GM19193 (cell line): ENCODE data around the gene P2RY8.

Source experiments
- POLR2A ChIP-seq: IDR thresholded peaks from 4 replicates; pipeline ENCODE4 v1.6.1; 2011; ENCODE audit not compliant: insufficient read depth, insufficient read length; ENCODE audit errors: extremely low read depth

Gene P2RY8, protein sequence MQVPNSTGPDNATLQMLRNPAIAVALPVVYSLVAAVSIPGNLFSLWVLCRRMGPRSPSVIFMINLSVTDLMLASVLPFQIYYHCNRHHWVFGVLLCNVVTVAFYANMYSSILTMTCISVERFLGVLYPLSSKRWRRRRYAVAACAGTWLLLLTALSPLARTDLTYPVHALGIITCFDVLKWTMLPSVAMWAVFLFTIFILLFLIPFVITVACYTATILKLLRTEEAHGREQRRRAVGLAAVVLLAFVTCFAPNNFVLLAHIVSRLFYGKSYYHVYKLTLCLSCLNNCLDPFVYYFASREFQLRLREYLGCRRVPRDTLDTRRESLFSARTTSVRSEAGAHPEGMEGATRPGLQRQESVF

DNA sequence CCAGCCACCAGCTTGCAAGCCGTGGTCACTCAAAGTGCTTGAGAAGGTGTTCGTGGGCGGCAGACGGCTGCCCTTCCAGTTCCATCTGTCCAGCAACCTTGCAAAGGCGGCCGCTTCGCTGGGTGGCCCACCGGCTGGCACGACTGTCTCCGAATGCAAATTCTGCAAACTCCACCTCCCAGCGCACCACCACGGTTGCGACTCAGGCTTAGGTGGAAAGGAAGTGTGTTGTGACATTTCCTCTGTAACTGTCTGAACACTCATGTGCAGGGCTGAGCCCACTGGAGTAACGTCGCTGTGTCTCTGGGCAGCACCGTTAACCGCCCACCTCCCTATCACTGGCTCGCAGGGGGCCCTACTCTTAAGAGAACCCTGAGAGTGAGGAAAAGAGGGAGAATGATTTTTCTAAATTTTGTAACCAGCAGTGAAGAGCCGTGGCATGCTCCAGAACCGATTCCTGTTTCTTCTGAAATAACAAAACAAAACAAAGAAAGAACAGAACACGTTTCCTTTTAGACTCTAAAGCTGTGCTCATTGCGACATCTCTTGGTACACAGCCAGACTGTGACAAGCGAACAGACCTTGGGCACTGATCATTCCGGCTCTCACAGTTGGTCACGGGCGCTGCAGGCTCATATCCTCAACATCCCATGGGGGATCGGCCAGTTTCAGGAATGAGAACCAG, at the start of gene P2RY8:
Gene P2RY8, minus strand, starts transcription at position 155 of the 685 bp plus-strand sequence. CDS start 70,627 bp downstream, outside the sequence.
- TF ChIP-seq POLR2A: peak; percentile 80

DNA sequence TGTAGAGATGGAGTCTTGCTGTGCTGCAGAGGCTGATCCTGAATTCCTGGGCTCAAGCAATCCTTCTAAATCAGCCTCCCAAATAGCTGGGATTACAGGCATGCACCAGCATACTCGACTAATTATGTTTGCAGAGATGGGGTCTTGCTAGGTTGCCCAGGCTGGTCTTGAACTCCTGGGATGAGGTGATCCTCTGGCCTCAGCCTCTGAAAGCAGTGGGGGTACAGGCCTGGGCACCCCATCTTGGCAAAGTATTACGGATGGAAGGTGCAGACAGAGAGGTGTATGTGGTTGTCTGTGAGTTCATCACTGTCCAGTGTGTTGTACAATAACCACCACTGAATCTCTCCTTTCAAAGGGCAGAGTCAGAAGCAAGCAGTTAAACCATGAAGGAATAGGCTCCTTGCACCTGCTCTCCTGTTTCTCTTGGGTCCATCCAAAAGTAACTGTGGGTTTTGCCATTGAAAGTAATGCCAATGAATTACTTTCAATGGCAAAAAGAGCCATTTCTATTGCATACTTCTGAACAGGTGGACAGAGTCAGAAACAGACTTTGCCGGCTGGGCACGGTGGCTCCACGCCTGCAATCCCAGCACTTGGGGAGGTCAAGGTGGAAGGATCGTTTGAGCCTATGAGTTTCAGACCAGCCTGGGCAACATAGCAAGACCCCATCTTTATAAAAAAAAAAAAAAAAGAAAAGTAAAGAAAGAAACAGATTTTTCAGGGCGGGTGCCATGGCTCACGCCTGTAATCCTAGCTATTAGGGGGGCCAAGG, 47.4 kb upstream of the P2RY8 start:
- TF ChIP-seq POLR2A: no peak

DNA sequence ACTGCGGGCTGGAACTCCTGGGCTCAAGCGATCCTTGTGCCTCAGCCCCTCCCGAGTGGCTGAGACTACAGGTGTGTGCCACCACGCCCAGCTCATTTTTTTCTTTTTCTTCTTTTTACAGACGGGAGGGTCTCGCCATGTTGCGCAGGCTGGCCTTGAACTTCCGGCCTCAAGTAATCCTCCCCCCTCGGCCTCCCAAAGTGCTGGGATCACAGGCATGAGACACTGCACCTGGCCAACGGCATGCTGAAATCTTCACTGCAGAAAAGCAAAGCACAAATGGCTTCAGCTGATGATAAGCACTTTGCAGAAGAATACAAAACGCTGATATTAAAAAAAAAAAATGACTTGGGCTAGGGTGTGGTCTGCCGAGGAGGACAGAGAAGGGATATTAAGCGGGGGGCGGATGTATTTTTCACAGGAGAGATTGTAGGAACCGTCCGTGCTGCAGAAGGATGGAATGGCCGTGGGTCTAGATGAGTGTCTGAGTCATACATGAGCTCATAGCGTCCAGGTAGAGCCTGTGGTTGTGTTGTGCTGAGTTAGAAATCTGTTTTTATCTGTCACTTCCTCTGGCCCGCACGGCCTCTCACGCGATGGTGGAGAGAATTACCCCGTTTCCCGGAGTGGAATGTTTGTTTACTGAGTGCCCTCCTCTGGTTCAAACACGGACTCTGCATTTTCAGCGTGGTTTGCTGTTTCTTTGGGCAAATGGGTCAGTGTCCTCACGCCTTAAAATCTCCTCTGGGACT, 45.9 kb upstream of the P2RY8 start:
- TF ChIP-seq POLR2A: no peak

DNA sequence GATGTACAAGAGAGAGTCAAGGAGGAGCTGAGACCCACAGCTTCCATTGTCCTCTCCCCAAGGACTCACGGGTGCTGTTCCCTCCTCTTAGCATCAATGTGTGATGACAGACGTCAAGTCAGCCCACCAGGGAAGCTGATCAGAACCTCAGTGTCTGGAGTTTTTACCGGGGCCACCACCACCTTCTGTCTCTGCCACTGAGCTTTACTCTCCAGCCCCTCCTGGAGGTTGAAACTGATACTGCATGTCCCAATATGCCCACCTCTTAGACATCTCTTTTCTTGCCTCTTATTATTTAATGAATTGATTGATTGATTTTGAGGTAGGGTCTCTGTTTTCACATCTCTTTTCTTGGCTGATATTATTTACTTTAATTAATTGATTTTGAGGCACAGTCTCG, 44.1 kb upstream of the P2RY8 start:
- TF ChIP-seq POLR2A: no peak

DNA sequence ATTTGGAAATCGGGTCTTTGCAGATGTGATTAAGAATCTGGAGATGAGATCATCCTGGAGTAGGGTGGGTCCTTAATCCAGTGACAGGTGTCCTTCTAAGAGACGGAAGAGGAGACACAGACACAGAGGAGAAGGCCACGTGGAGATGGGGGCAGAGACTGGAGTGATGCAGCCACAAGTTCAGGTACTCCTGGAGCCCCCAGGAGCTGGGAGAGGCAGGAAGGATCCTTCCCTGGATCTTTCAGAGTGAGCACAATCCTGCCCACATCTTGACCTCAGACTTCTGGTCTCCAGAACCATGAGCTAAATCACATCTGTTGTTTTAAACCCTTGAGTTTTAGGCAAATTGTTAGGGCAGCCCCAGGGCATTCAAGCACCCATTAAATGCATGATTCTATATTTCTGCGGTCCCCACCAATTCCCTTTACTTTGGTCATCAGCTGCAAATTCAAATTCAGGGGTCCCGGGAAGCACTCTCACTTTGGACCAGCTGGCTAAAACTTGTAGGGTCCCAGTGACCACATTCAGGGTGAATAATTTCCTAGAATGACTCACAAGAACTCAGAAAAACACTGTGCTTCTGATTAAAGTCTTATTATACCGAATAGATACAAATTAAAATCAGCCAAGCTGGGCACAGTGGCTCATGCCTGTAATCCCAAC, 41.7 kb upstream of the P2RY8 start:
- TF ChIP-seq POLR2A: no peak

DNA sequence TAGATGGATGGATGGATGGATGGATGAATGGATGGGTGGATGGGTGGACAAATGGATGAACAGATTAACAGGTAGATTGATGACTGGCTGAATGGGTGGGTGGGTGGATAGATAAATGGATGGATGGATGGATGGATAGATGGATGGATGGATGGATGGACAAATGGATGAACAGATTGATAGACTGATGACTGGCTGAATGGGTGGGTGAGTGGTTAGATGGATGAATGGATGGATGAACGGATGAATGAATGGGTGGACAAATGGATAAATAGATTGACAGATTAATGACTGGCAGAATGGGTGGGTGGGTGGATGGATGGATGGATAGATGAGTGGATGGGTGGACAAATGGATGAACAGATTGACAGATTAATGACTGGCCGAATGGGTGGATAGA, 40.9 kb upstream of the P2RY8 start:
- TF ChIP-seq POLR2A: no peak

DNA sequence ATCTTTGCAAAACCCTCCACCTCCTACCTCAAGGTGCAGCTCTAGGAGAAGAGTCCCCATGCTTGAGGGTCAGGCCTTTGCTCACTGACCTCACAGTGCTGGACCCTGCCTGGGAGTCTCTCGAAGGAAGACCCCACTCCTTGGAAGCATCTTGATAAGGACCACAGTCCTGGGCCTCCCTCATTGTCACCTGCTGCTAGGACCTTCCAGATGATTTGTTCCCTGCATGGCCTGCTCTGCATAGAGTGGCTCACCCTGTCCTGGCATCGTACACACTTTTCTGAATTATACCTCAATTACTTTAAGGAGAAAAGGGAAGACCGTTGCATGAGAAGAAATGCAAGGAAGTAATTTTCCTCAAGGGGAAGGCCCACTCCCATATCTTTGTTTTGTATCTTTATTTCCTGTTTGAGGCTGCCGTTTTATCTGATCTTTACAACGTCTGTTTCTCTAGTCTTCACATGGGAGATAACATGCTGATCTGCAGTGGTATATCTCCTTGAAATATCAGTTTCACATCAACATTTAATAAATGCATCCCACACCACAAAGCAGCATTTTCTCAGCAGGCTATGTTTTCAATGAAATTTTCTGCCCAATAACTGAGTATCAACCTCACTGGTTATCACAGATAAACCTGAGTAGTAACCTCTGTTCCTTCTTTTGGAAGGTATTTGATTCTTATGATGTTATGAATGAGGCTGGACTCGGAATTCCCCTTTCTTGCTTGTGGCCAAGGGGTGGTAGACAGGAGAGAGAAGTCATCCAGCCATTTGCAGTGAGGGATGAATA, 39.4 kb upstream of the P2RY8 start:
- TF ChIP-seq POLR2A: no peak

DNA sequence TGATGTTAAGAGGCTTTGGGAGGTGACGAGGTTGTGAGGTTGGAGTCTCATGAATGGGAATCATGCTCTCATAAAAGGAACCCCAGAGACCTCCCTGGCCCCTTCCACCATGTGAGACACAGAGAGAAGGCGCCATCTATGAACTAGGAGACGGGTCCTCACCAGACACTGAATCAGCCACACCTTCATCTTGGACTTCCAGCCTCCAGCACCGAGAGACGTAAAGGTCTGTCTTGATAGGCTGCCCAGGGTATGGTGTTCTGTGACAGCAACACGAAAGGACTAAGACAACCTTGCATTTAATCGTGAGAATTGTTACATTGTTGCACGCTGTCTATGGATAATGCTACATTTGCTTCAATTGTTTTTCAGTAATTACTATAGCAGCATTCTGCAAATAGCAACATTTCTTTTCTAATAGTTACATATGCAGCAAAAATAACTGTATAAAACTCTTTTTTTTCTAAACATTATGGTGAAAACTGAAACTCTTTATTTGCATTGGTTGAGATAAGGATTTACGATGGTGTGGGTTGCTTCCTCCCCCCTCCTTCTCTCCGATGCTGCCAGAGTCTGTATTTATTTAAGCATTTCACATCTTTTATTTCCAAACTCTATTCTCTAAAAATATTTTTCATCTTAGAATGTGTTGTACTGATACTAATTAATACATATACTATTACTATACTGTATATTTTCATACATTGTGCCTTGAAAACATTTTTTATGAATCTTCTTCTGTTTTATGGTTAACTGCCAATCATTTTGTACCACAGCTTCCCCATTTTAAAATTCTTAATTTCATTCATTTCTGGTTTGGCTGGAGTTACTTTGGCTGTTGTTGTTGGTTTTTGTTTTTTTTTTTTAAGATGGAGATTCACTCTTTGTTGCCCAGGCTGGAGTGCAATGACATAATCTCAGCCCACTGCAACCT, 28.0 kb upstream of the P2RY8 start:
- TF ChIP-seq POLR2A: no peak

DNA sequence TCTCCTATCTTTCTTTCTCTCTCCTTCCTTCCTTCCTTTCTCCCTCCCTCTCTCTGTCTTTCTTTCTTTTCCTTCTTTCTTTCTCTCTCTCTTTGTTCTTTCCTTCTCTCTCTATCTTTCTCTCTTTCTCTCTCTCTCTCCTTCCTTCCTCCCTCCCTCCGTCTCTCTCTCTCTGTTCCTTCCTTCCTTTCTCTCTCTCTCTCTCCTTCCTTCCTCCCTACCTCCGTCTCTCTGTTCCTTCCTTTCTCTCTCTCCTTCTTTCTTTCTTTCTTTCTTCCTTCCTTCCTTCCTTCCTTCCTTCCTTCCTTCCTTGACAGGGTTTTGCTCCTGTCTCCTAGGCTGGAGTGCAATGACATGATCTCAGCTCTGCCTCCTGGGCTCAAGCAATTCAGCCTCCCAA, 24.2 kb upstream of the P2RY8 start:
- no peak for TF ChIP-seq POLR2A

DNA sequence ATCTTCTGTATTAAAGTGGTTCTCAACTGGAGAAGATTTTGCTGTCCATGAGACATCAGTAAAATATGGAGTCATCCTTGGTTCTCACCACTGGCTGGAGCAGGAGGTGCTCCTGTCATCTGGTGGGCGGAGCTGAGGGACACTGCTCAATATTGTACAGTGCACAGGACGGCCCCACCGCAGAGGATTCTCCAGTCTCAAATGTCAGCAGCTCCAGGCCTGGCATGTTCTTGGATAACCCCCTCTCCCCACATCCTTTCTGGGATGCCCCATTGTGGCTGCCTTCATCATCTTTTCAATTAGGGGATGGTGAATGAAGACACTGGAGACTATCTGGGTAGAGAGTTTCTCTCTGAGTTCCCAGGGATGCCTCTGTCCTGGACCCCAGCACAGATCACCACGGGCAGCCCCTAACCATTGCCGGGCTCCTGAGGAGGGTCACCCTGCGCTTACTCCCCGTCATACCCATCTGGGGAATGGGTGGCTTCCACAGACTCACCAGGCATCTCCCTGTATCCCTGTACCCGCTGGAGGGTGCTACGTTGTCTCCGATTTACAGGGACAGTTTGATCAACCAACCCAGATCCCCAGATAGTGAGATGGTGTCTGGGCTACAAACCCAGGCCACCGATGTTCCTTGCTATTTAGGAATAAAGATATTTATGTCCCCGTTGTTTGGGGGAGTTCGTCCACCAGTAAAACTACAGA, 21.9 kb upstream of the P2RY8 start:
- no peak for TF ChIP-seq POLR2A

DNA sequence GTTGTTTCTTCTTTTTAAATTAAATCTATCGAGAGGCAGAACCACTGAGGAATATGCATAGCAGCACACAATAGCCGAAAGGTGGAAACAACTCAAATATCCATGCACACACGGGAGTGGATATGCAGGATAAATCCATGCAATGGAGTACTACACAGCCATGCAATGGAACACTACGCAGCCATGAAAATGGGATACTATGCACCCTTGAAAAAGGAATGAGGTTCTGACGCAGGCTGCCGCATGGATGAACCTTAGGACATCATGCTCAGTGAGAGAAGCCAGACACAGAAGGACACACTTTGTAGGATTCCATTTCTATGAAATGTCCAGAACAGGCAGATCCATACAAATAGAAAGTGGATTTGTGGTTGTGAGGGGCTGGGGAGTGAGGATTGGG, 18.4 kb upstream of the P2RY8 start:
- no peak for TF ChIP-seq POLR2A
